Liver (tissue), 9 donors: ENCODE results near the gene PDP2. TPM values are rescaled to one million over a fixed set of nuclear protein-coding genes. Genes with fewer than 3 reads are reported as not detected.

ENCODE experiments used
- DNase-seq: peaks from one replicate; pipeline ENCODE4 v3.0.0-alpha.2; 2017; ENCODE audit warnings: low spot score
- H3K27ac ChIP-seq, 2 donors: one replicate each; pipeline ENCODE4 v1.7.0; 2013; ENCODE audit warnings: inconsistent platforms in 2 of 2, low read length in 2 of 2, control low read depth in 1 of 2, low read depth in 1 of 2, mild to moderate bottlenecking in 1 of 2
- H3K27me3 ChIP-seq, 4 donors: one replicate each; pipeline versions ENCODE4 v1.6.1 to v1.7.0; 2013; ENCODE audit warnings: low read length in 3 of 4, inconsistent platforms in 1 of 4, mild to moderate bottlenecking in 1 of 4, moderate library complexity in 1 of 4; ENCODE audit not compliant: control insufficient read depth in 4 of 4, insufficient read depth in 4 of 4
- H3K36me3 ChIP-seq, 4 donors: one replicate each; pipeline versions ENCODE4 v1.6.1 to v1.7.0; 2013; ENCODE audit warnings: low read length in 3 of 4, mild to moderate bottlenecking in 3 of 4, low read depth in 1 of 4, moderate library complexity in 1 of 4; ENCODE audit not compliant: control insufficient read depth in 4 of 4, insufficient read depth in 3 of 4
- H3K4me1 ChIP-seq, 4 donors: one replicate each; pipeline versions ENCODE4 v1.6.1 to v1.7.0; 2013; ENCODE audit warnings: low read length in 3 of 4, mild to moderate bottlenecking in 3 of 4, moderate library complexity in 1 of 4; ENCODE audit not compliant: control insufficient read depth in 4 of 4, insufficient read depth in 4 of 4
- H3K4me3 ChIP-seq, 3 donors: one replicate each; pipeline versions ENCODE4 v1.6.1 to v1.7.0; 2013; ENCODE audit warnings: low read length in 3 of 3, control low read depth in 1 of 3, low read depth in 1 of 3, mild to moderate bottlenecking in 1 of 3
- H3K9ac ChIP-seq, 2 donors: one replicate each; pipeline ENCODE4 v1.7.0; 2013; ENCODE audit warnings: low read length in 2 of 2, mild to moderate bottlenecking in 2 of 2, moderate library complexity in 2 of 2, control low read depth in 1 of 2, low read depth in 1 of 2
- H3K9me3 ChIP-seq, 4 donors: one replicate each; pipeline versions ENCODE4 v1.6.1 to v1.7.0; 2013; ENCODE audit warnings: low read length in 3 of 4; ENCODE audit not compliant: control insufficient read depth in 4 of 4
- ATF3 ChIP-seq: IDR thresholded peaks from 2 replicates; pipeline ENCODE4 v1.6.1; 2016; ENCODE audit warnings: antibody characterized with exemption
- CTCF ChIP-seq: fragments of 150-350 bp; IDR thresholded peaks from 2 replicates; pipeline ENCODE4 v1.5.1; 2017; ENCODE audit warnings: improper control_type of control experiment, low read depth, low read length; ENCODE audit not compliant: missing input control
- EGR1 ChIP-seq, 2 donors: IDR thresholded peaks; 2 replicates each; pipeline ENCODE4 v1.6.1; 2016 to 2018; ENCODE audit warnings: antibody characterized with exemption in 2 of 2, low read depth in 2 of 2
- FOXA1 ChIP-seq: IDR thresholded peaks from 2 replicates; pipeline ENCODE4 v1.6.1; 2016; ENCODE audit warnings: antibody characterized with exemption
- FOXA2 ChIP-seq: IDR thresholded peaks from 2 replicates; pipeline ENCODE4 v1.6.1; 2016; ENCODE audit warnings: antibody characterized with exemption
- GABPA ChIP-seq, 2 donors: IDR thresholded peaks in 1 of 2; conservative IDR thresholded peaks in 1 of 2; 2 replicates each; pipeline ENCODE4 v1.6.1; 2016; ENCODE audit warnings: antibody characterized with exemption in 2 of 2, mild to moderate bottlenecking in 1 of 2, moderate library complexity in 1 of 2
- HNF4A ChIP-seq, 2 donors: conservative IDR thresholded peaks; 2 replicates each; pipeline ENCODE4 v1.6.1; 2016; ENCODE audit warnings: antibody characterized with exemption in 2 of 2, mild to moderate bottlenecking in 2 of 2
- HNF4G ChIP-seq: IDR thresholded peaks from 2 replicates; pipeline ENCODE4 v1.6.1; 2016; ENCODE audit warnings: antibody characterized with exemption
- JUND ChIP-seq, 2 donors: IDR thresholded peaks; 2 replicates each; pipeline ENCODE4 v1.6.1; 2016; ENCODE audit warnings: antibody characterized with exemption in 2 of 2
- MAX ChIP-seq: IDR thresholded peaks from 2 replicates; pipeline ENCODE4 v1.6.1; 2016; ENCODE audit warnings: antibody characterized with exemption
- NR2F2 ChIP-seq: IDR thresholded peaks from 2 replicates; pipeline ENCODE4 v1.6.1; 2016; ENCODE audit warnings: antibody characterized with exemption
- RAD21 ChIP-seq, 2 donors: IDR thresholded peaks; 2 replicates each; pipeline ENCODE4 v1.6.1; 2016; ENCODE audit warnings: antibody characterized with exemption in 2 of 2, mild to moderate bottlenecking in 2 of 2
- REST ChIP-seq: IDR thresholded peaks from 2 replicates; pipeline ENCODE4 v1.6.1; 2016; ENCODE audit warnings: antibody characterized with exemption, mild to moderate bottlenecking
- RXRA ChIP-seq, 2 donors: IDR thresholded peaks; 2 replicates each; pipeline ENCODE4 v1.6.1; 2017 to 2018; ENCODE audit warnings: antibody characterized with exemption in 2 of 2, mild to moderate bottlenecking in 1 of 2
- SP1 ChIP-seq: IDR thresholded peaks from 2 replicates; pipeline ENCODE4 v1.6.1; 2018; ENCODE audit warnings: antibody characterized with exemption, mild to moderate bottlenecking
- TAF1 ChIP-seq: conservative IDR thresholded peaks from 2 replicates; pipeline ENCODE4 v1.6.1; 2016; ENCODE audit warnings: antibody characterized with exemption, mild to moderate bottlenecking
- YY1 ChIP-seq: IDR thresholded peaks from 2 replicates; pipeline ENCODE4 v1.6.1; 2016; ENCODE audit warnings: antibody characterized with exemption, mild to moderate bottlenecking
- ZBTB33 ChIP-seq: IDR thresholded peaks from 2 replicates; pipeline ENCODE4 v1.6.1; 2016; ENCODE audit warnings: antibody characterized with exemption
- WGBS: extraction: QIAGEN DNeasy Blood & Tissue Kit; methylation state at CpG from one replicate; pipeline ENCODE4 v1.1.7; 2013; 5-methylcytosine and 5-hydroxymethylcytosine counted together
- polyA plus RNA-seq, 2 donors: library from polyadenylated mRNA; stranded (reverse) in 1 of 2; unstranded in 1 of 2; fragments of 200-250 nt in 1 of 2; fragments of >200 nt in 1 of 2; fragmentation: Nextera tagmentation in 1 of 2; extraction: Ambion mirVana in 1 of 2; gene quantifications; one replicate each; pipeline versions ENCODE4 v1.2.1 to v1.2.3, GENCODE V29; 2013 to 2015
- total RNA-seq, 2 donors: library from RNA; depleted of rRNA; stranded (reverse); fragments of >200 nt; gene quantifications; one replicate each; pipeline ENCODE4 v1.2.3, GENCODE V29; 2014
- donor health status: healthy.
- donor health status: healthy.
- donor health status: healthy.
- donor health status: healthy.
- donor health status: healthy.

Gene PDP2
- total and polyA plus RNA-seq, 4 donors, result 2.3 to 9.4 (median 6.1) TPM

GRCh38 chr16:66903544-66904427, 23.5 kb downstream of the PDP2 start (continued):
- no peak for TF ChIP-seq REST
- TF ChIP-seq TAF1, result no peak
- TF ChIP-seq JUND (IDR thresholded peaks at IDR 0.05), result no peak
- TF ChIP-seq CTCF, result no peak
- no peak for TF ChIP-seq YY1
- no peak for TF ChIP-seq FOXA2

GRCh38 chr16:66904428-66904845, 24.1 kb downstream of the PDP2 start:
- Histone ChIP-seq H3K4me1 (peaks cover 3 to 13% (median 10%) of the 10 kb centered on the region in 4 donors), H3K27ac (no peak overlapping the region), H3K9me3 (no peaks in the 10 kb centered on the region), H3K36me3 (no peaks in the 10 kb centered on the region), H3K4me3 (no peak overlapping the region), H3K27me3 (no peaks in the 10 kb centered on the region), H3K9ac (no peak overlapping the region)
- 90% methylated on average over 13 of the region's 13 CpGs for WGBS
- TF ChIP-seq HNF4G, result no peak
- TF ChIP-seq ATF3, result no peak
- TF ChIP-seq JUND (IDR thresholded peaks at IDR 0.05), result no peak
- TF ChIP-seq FOXA1, result no peak
- no peak for TF ChIP-seq CTCF
- TF ChIP-seq EGR1 (IDR thresholded peaks at IDR 0.05; ENCODE audit: low read depth in 2 of 2), result no peak
- TF ChIP-seq RXRA (IDR thresholded peaks at IDR 0.05), result no peak
- no peak for TF ChIP-seq MAX
- TF ChIP-seq NR2F2, result no peak
- TF ChIP-seq YY1, result no peak
- TF ChIP-seq RAD21 (IDR thresholded peaks at IDR 0.05), result no peak
- no peak for TF ChIP-seq SP1
- TF ChIP-seq HNF4A (conservative IDR thresholded peaks at IDR 0.05), result no peak
- no peak for TF ChIP-seq REST
- TF ChIP-seq TAF1, result no peak
- no peak for TF ChIP-seq GABPA (IDR thresholded peaks at IDR 0.05 in 1 of 2, conservative IDR thresholded peaks at IDR 0.05 in 1 of 2)
- no peak for TF ChIP-seq FOXA2
- TF ChIP-seq ZBTB33, result no peak
- DNase-seq, result no peak
